Panc1 (cell line): ENCODE measurements around the gene RHBDL1. TPM values are rescaled to one million over a fixed set of nuclear protein-coding genes. Genes with fewer than 3 reads are reported as not detected.

Experiments
- ATAC-seq: fragments of 200-7000 bp; cut with Tn5 transposase; 2 replicates; pipeline ENCODE4 v1.9.1; 2020; ENCODE audit warnings: mild to moderate bottlenecking, moderate library complexity
- BruUV-seq: library from RNA; stranded (reverse); fragments of 400-500 nt; replicated peaks from 2 replicates; lab custom pipeline; 2021; lab: Mats Ljungman, UMichigan
- CTCF ChIA-PET: fragments of 300-600 bp; sonication (Branson Sonifier 250); formaldehyde crosslinking; loops from one replicate; lab custom pipeline; 2022; ENCODE audit warnings: antibody characterized with exemption; lab: Charles Lee
- POLR2A ChIA-PET: fragments of 300-600 bp; sonication (Branson Sonifier 250); formaldehyde crosslinking; loops from one replicate; lab custom pipeline; 2022; ENCODE audit warnings: antibody characterized with exemption; lab: Charles Lee
- DNase-seq: peaks from one replicate; pipeline ENCODE4 v3.0.0-alpha.2; 2010; ENCODE audit warnings: low read depth, low spot score
- H3K27ac ChIP-seq: 2 replicates; pipeline ENCODE4 v1.5.1; 2011; ENCODE audit warnings: mild to moderate bottlenecking, low read length, inconsistent platforms
- H3K27me3 ChIP-seq: fragments of 200-500 bp; sonication (Bioruptor generic); 2 replicates; pipeline ENCODE4 v1.6.0; 2014; ENCODE audit warnings: low read length, inconsistent platforms; ENCODE audit not compliant: control insufficient read depth, insufficient read depth
- H3K36me3 ChIP-seq: fragments of 200-500 bp; sonication (Bioruptor generic); 2 replicates; pipeline ENCODE4 v1.5.1; 2014; ENCODE audit warnings: inconsistent platforms, mild to moderate bottlenecking, low read length, moderate library complexity; ENCODE audit not compliant: control insufficient read depth, insufficient read depth
- H3K4me1 ChIP-seq: 2 replicates; pipeline ENCODE4 v1.5.1; 2011; ENCODE audit warnings: inconsistent platforms, mild to moderate bottlenecking, low read length, moderate library complexity; ENCODE audit not compliant: control insufficient read depth, insufficient read depth
- H3K4me3 ChIP-seq, 2 experiments: 2 replicates each; pipeline ENCODE4 v1.5.1; 2011 to 2012; ENCODE audit warnings: low read depth in 2 of 2, low read length in 2 of 2, mild to moderate bottlenecking in 2 of 2, inconsistent platforms in 1 of 2, moderate library complexity in 1 of 2
- H3K9me3 ChIP-seq: fragments of 200-500 bp; sonication (Bioruptor generic); 2 replicates; pipeline ENCODE4 v1.5.1; 2014; ENCODE audit warnings: low read depth, mild to moderate bottlenecking, inconsistent platforms, low read length, moderate library complexity; ENCODE audit not compliant: control insufficient read depth, insufficient read depth
- POLR2AphosphoS5 ChIP-seq: IDR thresholded peaks from 2 replicates; pipeline ENCODE4 v1.6.1; 2012; ENCODE audit warnings: mild to moderate bottlenecking, low read depth, low read length, moderate library complexity
- SIN3A ChIP-seq: IDR thresholded peaks from 2 replicates; pipeline ENCODE4 v1.6.1; 2012; ENCODE audit warnings: low read depth, mild to moderate bottlenecking, low read length, moderate library complexity, borderline replicate concordance; ENCODE audit not compliant: insufficient read depth
- TCF7L2 ChIP-seq: IDR thresholded peaks from 2 replicates; pipeline ENCODE4 v1.6.1; 2011; ENCODE audit warnings: mild to moderate bottlenecking, low read depth, low read length, inconsistent platforms
- in situ Hi-C: cut with HindIII; loops from 2 replicates; pipeline ENCODE4 v1.10.0; 2016; ENCODE audit warnings: low sequenced_read_pairs, low pct_unique_long_range_greater_than_20kb
- intact Hi-C: fragments of 100-400 bp; cut with micrococcal nuclease; formaldehyde crosslinking; loops from one replicate; pipeline ENCODE4 v1.10.0; 2022; ENCODE audit not compliant: unreplicated experiment
- total RNA-seq: library from RNA; stranded (reverse); gene quantifications from one replicate; pipeline ENCODE4 v1.2.1, GENCODE V29; 2021; ENCODE audit not compliant: unreplicated experiment
- TF ChIP-seq, protein P1 (sequence below): fragments of 450-650 bp; IDR thresholded peaks from 2 replicates; pipeline ENCODE4 v1.5.1; 2017; ENCODE audit warnings: mild to moderate bottlenecking
- TF ChIP-seq, protein P2 (sequence below), 2 experiments: IDR thresholded peaks; 2 replicates each; pipeline ENCODE4 v1.6.1; 2011 to 2012; ENCODE audit warnings: low read depth in 2 of 2, control low read depth in 1 of 2, low read length in 1 of 2, mild to moderate bottlenecking in 1 of 2, moderate library complexity in 1 of 2; ENCODE audit not compliant: insufficient read depth in 1 of 2

Gene RHBDL1
- total RNA-seq, 1 experiment from 2014 or later, result 6.6 TPM

DNA sequence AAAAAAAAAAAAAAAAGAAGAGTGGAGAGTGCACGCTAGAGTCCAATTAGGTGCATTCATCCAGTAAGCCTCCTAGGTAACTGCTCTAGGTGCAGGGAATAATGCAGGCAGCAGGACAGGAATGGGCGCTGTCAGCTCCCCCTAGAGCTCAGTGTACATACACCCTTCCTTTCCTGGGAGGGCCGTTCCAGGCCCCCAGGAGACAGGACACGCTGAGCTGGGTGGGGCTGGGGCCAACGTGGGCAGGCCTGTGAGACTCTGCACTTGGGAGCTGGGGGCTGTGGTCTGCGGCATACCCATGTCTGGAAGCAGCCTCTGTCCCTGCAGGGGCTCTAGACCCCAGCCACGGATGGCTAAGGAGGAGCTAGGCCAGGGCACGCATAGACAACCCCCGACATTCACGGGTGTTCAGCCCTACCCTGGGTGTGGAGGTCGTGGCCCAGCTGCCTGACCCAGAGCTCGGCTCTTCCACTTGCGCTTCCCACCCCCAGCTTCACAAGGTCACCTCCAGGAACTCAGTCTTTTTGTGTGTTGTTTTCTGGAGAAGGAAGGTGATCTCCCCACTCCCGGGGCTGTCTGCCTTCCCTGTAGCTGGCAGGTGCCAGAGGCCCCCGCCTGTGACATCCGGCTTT, 44.5 kb downstream of the RHBDL1 start:
- in situ Hi-C loops, result no loop called here
- DNase-seq (no peak), ATAC-seq (peak; percentile 42)
- intact Hi-C loops, result no loop called here
- BruUV-seq, result TSS peak; percentile 90
- TF ChIP-seq SIN3A (peak; percentile 39; the same call in 1 of the 2 replicates), TCF7L2 (no peak), POLR2AphosphoS5 (peak; percentile 88)
- TF ChIP-seq, protein P1, sequence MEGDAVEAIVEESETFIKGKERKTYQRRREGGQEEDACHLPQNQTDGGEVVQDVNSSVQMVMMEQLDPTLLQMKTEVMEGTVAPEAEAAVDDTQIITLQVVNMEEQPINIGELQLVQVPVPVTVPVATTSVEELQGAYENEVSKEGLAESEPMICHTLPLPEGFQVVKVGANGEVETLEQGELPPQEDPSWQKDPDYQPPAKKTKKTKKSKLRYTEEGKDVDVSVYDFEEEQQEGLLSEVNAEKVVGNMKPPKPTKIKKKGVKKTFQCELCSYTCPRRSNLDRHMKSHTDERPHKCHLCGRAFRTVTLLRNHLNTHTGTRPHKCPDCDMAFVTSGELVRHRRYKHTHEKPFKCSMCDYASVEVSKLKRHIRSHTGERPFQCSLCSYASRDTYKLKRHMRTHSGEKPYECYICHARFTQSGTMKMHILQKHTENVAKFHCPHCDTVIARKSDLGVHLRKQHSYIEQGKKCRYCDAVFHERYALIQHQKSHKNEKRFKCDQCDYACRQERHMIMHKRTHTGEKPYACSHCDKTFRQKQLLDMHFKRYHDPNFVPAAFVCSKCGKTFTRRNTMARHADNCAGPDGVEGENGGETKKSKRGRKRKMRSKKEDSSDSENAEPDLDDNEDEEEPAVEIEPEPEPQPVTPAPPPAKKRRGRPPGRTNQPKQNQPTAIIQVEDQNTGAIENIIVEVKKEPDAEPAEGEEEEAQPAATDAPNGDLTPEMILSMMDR, result peak; percentile 67
- TF ChIP-seq, protein P2, sequence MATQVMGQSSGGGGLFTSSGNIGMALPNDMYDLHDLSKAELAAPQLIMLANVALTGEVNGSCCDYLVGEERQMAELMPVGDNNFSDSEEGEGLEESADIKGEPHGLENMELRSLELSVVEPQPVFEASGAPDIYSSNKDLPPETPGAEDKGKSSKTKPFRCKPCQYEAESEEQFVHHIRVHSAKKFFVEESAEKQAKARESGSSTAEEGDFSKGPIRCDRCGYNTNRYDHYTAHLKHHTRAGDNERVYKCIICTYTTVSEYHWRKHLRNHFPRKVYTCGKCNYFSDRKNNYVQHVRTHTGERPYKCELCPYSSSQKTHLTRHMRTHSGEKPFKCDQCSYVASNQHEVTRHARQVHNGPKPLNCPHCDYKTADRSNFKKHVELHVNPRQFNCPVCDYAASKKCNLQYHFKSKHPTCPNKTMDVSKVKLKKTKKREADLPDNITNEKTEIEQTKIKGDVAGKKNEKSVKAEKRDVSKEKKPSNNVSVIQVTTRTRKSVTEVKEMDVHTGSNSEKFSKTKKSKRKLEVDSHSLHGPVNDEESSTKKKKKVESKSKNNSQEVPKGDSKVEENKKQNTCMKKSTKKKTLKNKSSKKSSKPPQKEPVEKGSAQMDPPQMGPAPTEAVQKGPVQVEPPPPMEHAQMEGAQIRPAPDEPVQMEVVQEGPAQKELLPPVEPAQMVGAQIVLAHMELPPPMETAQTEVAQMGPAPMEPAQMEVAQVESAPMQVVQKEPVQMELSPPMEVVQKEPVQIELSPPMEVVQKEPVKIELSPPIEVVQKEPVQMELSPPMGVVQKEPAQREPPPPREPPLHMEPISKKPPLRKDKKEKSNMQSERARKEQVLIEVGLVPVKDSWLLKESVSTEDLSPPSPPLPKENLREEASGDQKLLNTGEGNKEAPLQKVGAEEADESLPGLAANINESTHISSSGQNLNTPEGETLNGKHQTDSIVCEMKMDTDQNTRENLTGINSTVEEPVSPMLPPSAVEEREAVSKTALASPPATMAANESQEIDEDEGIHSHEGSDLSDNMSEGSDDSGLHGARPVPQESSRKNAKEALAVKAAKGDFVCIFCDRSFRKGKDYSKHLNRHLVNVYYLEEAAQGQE (IDR thresholded peaks at IDR 0.05; ENCODE audit: insufficient read depth in 1 of 2, low read depth in 2 of 2, low read length in 1 of 2), result no peak
- peak overlapping the region; percentile 93 for H3K27ac ChIP-seq
- H3K4me3 ChIP-seq, result peak overlapping the region; percentile 72 to 77
- CTCF ChIA-PET, result interaction anchor here (0.8 kb wide), 1 partner anchor 9 kb away, joined by 3 read pairs; no protein-coding TSS in a partner anchor
- no peaks in the 10 kb centered on the region for H3K27me3 ChIP-seq
- peaks cover 39% of the 10 kb centered on the region for H3K4me1 ChIP-seq
- no peaks in the 10 kb centered on the region for H3K9me3 ChIP-seq
- POLR2A ChIA-PET, result interaction anchor here (0.6 kb wide), 1 partner anchor 23 kb away, joined by 3 read pairs; no protein-coding TSS in a partner anchor
- no peaks in the 10 kb centered on the region; the same call in 1 of the 2 replicates for H3K36me3 ChIP-seq

DNA sequence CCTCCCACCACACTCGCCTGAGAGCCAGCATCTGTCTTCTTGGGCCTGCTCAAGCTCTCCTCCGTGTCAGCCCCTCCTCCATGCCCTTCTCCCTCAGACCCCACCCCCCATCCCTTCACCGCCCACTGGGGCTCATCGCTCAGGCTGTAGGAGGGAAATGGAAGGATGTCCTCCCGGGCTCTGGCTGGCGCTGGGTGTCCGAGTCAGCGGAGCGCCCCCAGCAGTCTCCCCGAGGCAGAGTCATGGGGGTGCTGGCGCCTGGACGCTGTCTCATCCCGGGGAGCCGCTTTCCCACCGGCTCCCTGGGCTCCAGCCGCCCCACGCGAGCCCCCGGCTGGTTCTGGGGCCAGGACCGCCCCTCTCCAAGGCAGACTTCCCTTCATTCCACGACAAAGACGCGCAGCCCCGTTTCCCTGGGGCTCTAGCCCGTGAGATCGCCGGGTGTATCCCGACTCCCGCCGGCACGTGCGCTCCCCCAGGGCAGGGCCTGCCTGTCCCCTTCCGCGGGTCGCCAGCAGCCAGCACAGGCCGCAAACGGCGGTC, 45.0 kb downstream of the RHBDL1 start:
- no peaks in the 10 kb centered on the region for H3K9me3 ChIP-seq
- H3K4me1 ChIP-seq, result peaks cover 42% of the 10 kb centered on the region
- H3K27me3 ChIP-seq, result no peaks in the 10 kb centered on the region
- H3K27ac ChIP-seq, result peak overlapping the region; percentile 93
- CTCF ChIA-PET, result interaction anchor here (0.8 to 1.1 kb wide), 2 partner anchors 8 to 10 kb away, joined by 3 read pairs; no protein-coding TSS in a partner anchor
- H3K36me3 ChIP-seq, result no peaks in the 10 kb centered on the region; the same call in 1 of the 2 replicates
- in situ Hi-C loops, result no loop called here
- no peak for DNase-seq
- ATAC-seq, result peak; percentile 43
- intact Hi-C loops, result no loop called here
- no peak for TF ChIP-seq TCF7L2
- TF ChIP-seq SIN3A, result 0 out of 2 replicates have a peak, but pooled peaks have one; percentile 4
- TF ChIP-seq, protein P1, result peak; percentile 5; the same call in 1 of the 2 replicates
- TF ChIP-seq, protein P2 (IDR thresholded peaks at IDR 0.05; ENCODE audit: insufficient read depth in 1 of 2, low read depth in 2 of 2, low read length in 1 of 2), result no peak
- peak; percentile 19 for TF ChIP-seq POLR2AphosphoS5
- POLR2A ChIA-PET, result interaction anchor here (0.6 kb wide), 1 partner anchor 23 kb away, joined by 3 read pairs; no protein-coding TSS in a partner anchor
- no TSS peak for BruUV-seq
- H3K4me3 ChIP-seq, result peak overlapping the region; percentile 72 to 77
